Effector memory CD4-positive, alpha-beta T cell (primary cell): Measurements from ENCODE around the gene ZMAT5.

Experiments
- DNase-seq, 3 donors: peaks; one replicate each; pipeline ENCODE4 v3.0.0-alpha.2; 2020
- H3K27ac ChIP-seq: 2 replicates; pipeline ENCODE4 v1.7.0; 2013; ENCODE audit warnings: mild to moderate bottlenecking, low read length, moderate library complexity; ENCODE audit not compliant: insufficient read depth, poor library complexity, severe bottlenecking
- H3K27me3 ChIP-seq: replicated peaks from 2 replicates; pipeline ENCODE4 v1.7.0; 2013; ENCODE audit warnings: mild to moderate bottlenecking, low read length; ENCODE audit not compliant: insufficient read depth, control insufficient read depth, poor library complexity, severe bottlenecking
- H3K36me3 ChIP-seq: 2 replicates; pipeline ENCODE4 v1.7.0; 2013; ENCODE audit warnings: mild to moderate bottlenecking, low read length, moderate library complexity; ENCODE audit not compliant: control insufficient read depth, insufficient read depth
- H3K4me1 ChIP-seq: 2 replicates; pipeline ENCODE4 v1.7.0; 2013; ENCODE audit warnings: low read length, mild to moderate bottlenecking; ENCODE audit not compliant: control insufficient read depth, insufficient read depth, poor library complexity, severe bottlenecking
- H3K4me3 ChIP-seq: 2 replicates; pipeline ENCODE4 v1.7.0; 2013; ENCODE audit warnings: low read length, low read depth, mild to moderate bottlenecking; ENCODE audit not compliant: insufficient read depth, poor library complexity, severe bottlenecking
- H3K9me3 ChIP-seq: 2 replicates; pipeline ENCODE4 v1.7.0; 2013; ENCODE audit warnings: mild to moderate bottlenecking, low read length, moderate library complexity; ENCODE audit not compliant: control insufficient read depth

The ZMAT5 gene

GRCh38 chr22:29722151-29722550 lies 44.7 kb downstream of the ZMAT5 start:
- H3K4me3 ChIP-seq = no peak overlapping the region
- H3K9me3 ChIP-seq = no peaks in the 10 kb centered on the region
- H3K27ac ChIP-seq = no peak overlapping the region
- H3K4me1 ChIP-seq = peaks cover 6% of the 10 kb centered on the region
- peaks cover 15% of the 10 kb centered on the region for H3K27me3 ChIP-seq
- no peak for DNase-seq
- H3K36me3 ChIP-seq = no peaks in the 10 kb centered on the region

DNA sequence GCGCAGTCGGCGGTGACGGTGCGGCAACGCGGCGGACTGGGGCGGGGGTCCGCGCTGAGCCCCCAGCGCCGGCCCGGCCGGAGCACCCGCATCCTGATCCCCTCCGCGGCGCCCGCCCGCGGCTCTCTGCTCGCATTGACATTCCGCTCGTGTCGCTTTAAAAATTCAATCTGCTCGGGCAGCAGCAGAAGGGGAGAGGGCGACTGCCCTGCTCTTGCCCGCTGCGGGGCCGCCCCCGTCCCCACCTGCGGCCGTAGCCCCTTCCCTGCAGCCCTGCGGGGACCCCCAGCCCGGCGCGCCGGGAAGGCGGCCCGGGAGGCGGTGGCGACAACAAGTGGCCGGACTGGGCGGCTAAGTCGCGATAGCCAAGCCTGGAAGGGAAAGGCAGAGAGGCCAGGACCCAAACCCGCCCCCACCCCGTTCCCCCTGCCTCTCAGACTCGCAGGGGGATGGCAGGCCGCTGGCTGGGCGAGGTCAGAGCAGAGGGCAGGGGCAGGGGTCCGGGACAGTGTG lies 45.9 kb downstream of the ZMAT5 start:
- no peaks in the 10 kb centered on the region for H3K36me3 ChIP-seq
- DNase-seq = no peak
- H3K4me1 ChIP-seq = peaks cover 6% of the 10 kb centered on the region
- no peaks in the 10 kb centered on the region for H3K9me3 ChIP-seq
- peaks cover 15% of the 10 kb centered on the region for H3K27me3 ChIP-seq
- no peak overlapping the region for H3K4me3 ChIP-seq
- no peak overlapping the region for H3K27ac ChIP-seq

- Histone ChIP-seq H3K4me1 (peaks cover 6% of the 10 kb centered on the region), H3K36me3 (no peaks in the 10 kb centered on the region), H3K27me3 (peaks cover 16% of the 10 kb centered on the region), H3K4me3 (no peak within 1 kb of the TSS), H3K27ac (no peak within 1 kb of the TSS), H3K9me3 (no peaks in the 10 kb centered on the region)
- DNase-seq = no peak
These were observed 46.7 kb downstream of the ZMAT5 start, which contains the start of gene CABP7 for GRCh38 chr22:29719899-29720645. TSS of gene CABP7 (plus strand) at chr22:29720003. CDS start at chr22:29720425, 422 bp downstream.

GRCh38 chr22:29718949-29719898 lies 47.6 kb downstream of the ZMAT5 start:
- Histone ChIP-seq H3K4me3 (no peak overlapping the region), H3K27me3 (peaks cover 17% of the 10 kb centered on the region), H3K27ac (no peak overlapping the region), H3K36me3 (no peaks in the 10 kb centered on the region), H3K9me3 (no peaks in the 10 kb centered on the region), H3K4me1 (peaks cover 6% of the 10 kb centered on the region)
- DNase-seq = no peak

- Histone ChIP-seq H3K36me3 (no peaks in the 10 kb centered on the region), H3K27ac (no peak overlapping the region), H3K9me3 (no peaks in the 10 kb centered on the region), H3K4me1 (peaks cover 6% of the 10 kb centered on the region), H3K4me3 (no peak overlapping the region), H3K27me3 (peaks cover 17% of the 10 kb centered on the region)
- no peak for DNase-seq
These were observed 49.0 kb downstream of the ZMAT5 start for GRCh38 chr22:29717789-29718188.

DNA sequence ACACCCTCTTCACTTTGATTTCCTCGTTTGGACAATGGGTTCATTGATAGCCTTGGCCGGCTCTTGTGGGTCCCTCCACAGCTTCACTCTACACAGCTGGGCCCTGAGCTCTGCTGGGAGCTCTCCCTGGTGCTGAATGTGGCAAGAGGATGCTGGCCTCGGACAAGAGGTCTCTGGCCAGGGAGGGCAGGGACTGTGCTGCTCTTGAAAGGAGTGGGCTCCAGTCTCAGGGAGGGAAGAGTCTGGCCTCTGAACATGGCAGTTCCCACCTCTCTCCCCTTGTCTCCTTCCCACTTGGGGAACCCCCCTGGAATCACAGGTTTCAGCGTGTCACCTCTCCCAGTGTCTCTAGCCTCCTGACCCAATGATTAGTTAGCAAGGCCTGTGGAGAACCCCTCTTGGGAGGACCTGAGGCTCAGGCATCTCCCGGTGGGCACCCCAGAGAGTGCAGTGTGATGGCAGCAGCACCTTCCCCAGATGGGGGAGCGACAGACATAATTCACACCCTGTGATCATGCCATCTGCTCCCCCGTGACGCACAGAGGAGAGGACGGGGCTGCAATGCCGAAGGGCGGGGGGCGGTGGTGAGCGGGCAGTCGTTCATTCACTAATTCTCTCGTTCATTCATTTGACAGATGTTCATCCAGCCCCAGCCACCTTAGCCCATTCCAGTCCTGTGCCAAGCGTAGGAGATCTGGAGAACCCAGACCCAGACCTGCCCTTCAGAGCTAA lies 49.8 kb downstream of the ZMAT5 start:
- no peaks in the 10 kb centered on the region for H3K9me3 ChIP-seq
- H3K27me3 ChIP-seq = peaks cover 17% of the 10 kb centered on the region
- DNase-seq = no peak
- H3K4me3 ChIP-seq = no peak overlapping the region
- H3K27ac ChIP-seq = no peak overlapping the region
- peaks cover 6% of the 10 kb centered on the region for H3K4me1 ChIP-seq
- H3K36me3 ChIP-seq = no peaks in the 10 kb centered on the region

DNA sequence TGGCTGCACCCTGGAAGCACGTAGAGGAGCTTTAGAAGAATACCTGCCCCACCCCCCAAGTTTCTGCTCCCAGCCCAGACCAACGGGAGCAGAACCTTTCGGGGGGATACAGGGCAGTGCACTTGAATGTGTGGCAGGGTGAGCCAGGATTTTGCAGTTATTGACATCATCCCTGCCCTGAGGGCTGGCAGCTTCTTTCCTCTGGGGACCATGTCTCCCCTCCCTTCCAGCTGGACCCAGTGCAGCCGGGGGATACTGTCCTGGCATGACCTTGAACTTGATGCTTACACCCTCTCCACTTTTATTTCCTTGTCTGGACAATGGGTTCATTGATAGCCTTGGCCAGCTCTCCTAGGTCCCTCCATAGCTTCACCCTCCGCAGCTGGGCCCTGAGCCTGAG lies 51.1 kb downstream of the ZMAT5 start:
- H3K9me3 ChIP-seq = no peaks in the 10 kb centered on the region
- no peak for DNase-seq
- H3K4me3 ChIP-seq = no peak overlapping the region
- peaks cover 10% of the 10 kb centered on the region for H3K27me3 ChIP-seq
- peaks cover 6% of the 10 kb centered on the region for H3K4me1 ChIP-seq
- H3K27ac ChIP-seq = no peak overlapping the region
- no peaks in the 10 kb centered on the region for H3K36me3 ChIP-seq

GRCh38 chr22:29715240-29715639 lies 51.6 kb downstream of the ZMAT5 start:
- Histone ChIP-seq H3K27me3 (peaks cover 10% of the 10 kb centered on the region), H3K4me1 (peaks cover 6% of the 10 kb centered on the region), H3K4me3 (no peak overlapping the region), H3K27ac (no peak overlapping the region), H3K9me3 (no peaks in the 10 kb centered on the region), H3K36me3 (no peaks in the 10 kb centered on the region)
- DNase-seq = no peak

- Histone ChIP-seq H3K36me3 (no peaks in the 10 kb centered on the region), H3K27me3 (peaks cover 3% of the 10 kb centered on the region), H3K9me3 (no peaks in the 10 kb centered on the region), H3K4me1 (no peaks in the 10 kb centered on the region), H3K4me3 (no peak overlapping the region), H3K27ac (no peak overlapping the region)
- no peak for DNase-seq
These were observed 53.6 kb downstream of the ZMAT5 start for GRCh38 chr22:29713156-29713727.
